BLaER1 (cell line): ENCODE data around the gene KRTAP4-7.
"Not testable (repeated sequence)": the region's sequence is repeated elsewhere in the genome, so short reads cannot be mapped to it uniquely, and the experiment has no call there.

Experiments used
- H3K27ac ChIP-seq: shearing (Covaris generic); formaldehyde crosslinking; 2 replicates; pipeline ENCODE4 v1.8.1; 2022
- H3K27me3 ChIP-seq: shearing (Covaris generic); formaldehyde crosslinking; 2 replicates; pipeline ENCODE4 v1.8.1; 2022
- H3K36me3 ChIP-seq: shearing (Covaris generic); formaldehyde crosslinking; 2 replicates; pipeline ENCODE4 v1.8.1; 2022
- H3K4me1 ChIP-seq: shearing (Covaris generic); formaldehyde crosslinking; 2 replicates; pipeline ENCODE4 v1.8.1; 2022
- H3K4me2 ChIP-seq: shearing (Covaris generic); formaldehyde crosslinking; 2 replicates; pipeline ENCODE4 v1.8.1; 2022
- H3K4me3 ChIP-seq: shearing (Covaris generic); formaldehyde crosslinking; 2 replicates; pipeline ENCODE4 v1.8.1; 2022
- H3K9ac ChIP-seq: shearing (Covaris generic); formaldehyde crosslinking; 2 replicates; pipeline ENCODE4 v1.8.1; 2022
- H3K9me3 ChIP-seq: shearing (Covaris generic); formaldehyde crosslinking; 2 replicates; pipeline ENCODE4 v1.8.1; 2022
- H4K20me1 ChIP-seq: shearing (Covaris generic); formaldehyde crosslinking; 2 replicates; pipeline ENCODE4 v1.8.1; 2022
- Cebpa-rat ChIP-seq: shearing (Covaris generic); IDR thresholded peaks from 2 replicates; pipeline ENCODE4 v1.8.1; 2022

KRTAP4-7 gene

DNA sequence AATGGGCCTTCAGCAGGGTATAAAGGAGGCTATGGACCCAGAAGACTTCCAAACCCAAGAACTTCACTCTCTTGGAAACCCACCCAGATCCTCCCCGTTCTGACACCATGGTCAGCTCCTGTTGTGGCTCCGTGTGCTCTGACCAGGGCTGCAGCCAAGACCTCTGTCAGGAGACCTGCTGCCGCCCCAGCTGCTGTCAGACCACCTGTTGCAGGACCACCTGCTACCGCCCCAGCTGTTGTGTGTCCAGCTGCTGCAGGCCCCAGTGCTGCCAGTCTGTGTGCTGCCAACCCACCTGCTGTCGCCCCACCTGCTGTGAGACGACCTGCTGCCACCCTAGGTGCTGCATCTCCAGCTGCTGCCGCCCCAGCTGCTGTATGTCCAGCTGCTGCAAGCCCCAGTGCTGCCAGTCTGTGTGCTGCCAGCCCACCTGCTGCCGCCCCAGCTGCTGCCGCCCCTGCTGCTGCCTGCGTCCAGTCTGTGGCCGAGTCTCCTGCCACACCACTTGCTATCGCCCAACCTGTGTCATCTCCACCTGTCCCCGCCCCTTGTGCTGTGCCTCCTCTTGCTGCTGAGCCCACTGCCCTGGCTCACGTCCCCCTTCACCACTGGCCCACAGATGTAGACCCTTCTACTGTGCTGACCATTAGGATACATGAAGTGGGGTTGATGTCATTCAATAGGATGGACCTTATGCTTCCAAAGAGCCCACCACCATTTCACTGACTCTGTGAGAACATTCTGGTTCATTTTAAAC is at the start of gene KRTAP4-7:
Gene KRTAP4-7, plus strand, starts transcription at position 51 of the 757 bp plus-strand sequence. Its CDS starts 57 bp downstream, at position 108.
- H3K4me1 ChIP-seq, H3K36me3 ChIP-seq, H3K4me2 ChIP-seq, H3K27me3 ChIP-seq, H3K4me3 ChIP-seq, H3K9ac ChIP-seq, H4K20me1 ChIP-seq, H3K9me3 ChIP-seq, H3K27ac ChIP-seq: not testable (repeated sequence)

DNA sequence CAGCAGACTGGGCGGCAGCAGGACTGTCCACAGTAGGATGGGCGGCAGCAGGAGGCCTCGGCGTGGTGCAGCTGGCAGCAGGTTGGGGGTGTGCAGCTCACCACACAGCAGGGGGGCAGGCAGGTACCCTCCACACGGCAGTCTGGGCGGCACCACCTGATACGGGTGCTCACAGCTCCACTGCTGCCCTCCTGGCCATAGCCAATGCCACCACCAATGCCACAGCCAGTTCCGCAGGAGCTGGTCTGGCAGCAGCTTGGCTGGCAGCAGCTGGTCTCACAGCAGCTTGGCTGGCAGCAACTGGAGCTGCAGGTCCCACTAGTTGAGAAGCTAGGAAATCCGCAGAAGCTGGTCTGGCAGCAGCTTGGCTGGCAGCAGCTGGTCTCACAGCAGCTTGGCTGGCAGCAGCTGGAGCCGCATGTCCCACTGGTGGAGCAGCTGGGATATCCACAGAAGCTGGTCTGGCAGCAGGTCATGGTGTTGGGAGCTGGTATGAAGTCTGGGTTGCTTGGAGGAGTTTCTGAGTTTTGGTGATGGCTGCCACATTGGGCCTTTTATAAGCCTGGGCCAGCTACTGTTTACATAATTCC is 49.5 kb upstream of the KRTAP4-7 start, which contains the start of gene KRTAP1-3:
Gene KRTAP1-3, minus strand, starts transcription at position 529 of the 590 bp plus-strand sequence. Its CDS starts 53 bp downstream, at position 476.
- not testable (repeated sequence) for H3K9ac ChIP-seq, H4K20me1 ChIP-seq, H3K36me3 ChIP-seq, H3K4me1 ChIP-seq, H3K4me2 ChIP-seq, H3K27me3 ChIP-seq, H3K9me3 ChIP-seq, H3K4me3 ChIP-seq, H3K27ac ChIP-seq

DNA sequence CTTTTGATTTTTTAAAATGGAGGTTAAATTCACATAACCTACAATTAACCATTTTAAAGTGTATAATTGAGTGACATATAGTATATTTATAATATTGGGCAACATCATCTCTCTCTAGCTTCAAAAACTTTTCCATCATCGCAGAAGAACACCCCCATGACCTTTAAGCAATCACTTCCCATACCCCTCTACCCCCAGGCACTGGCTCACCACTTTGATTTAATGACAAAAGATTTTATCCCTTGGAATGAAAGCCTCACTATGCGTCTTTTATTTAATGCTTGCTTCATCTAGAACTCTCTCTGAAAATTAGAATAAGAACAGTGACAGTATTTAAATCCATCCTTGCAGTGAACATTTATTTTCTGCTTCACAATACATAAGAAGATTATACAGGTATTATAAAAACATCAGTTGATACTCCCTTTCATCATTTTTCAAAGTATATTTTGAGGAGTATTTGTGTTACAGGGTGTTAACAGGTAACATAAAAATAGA is 46.0 kb upstream of the KRTAP4-7 start:
- Histone ChIP-seq H3K36me3 (no peaks in the 10 kb centered on the region), H3K9ac (no peak overlapping the region), H4K20me1 (no peaks in the 10 kb centered on the region), H3K9me3 (peaks cover 2% of the 10 kb centered on the region; the same call in 1 of the 2 replicates), H3K4me3 (no peak overlapping the region), H3K27ac (no peak overlapping the region), H3K27me3 (no peaks in the 10 kb centered on the region), H3K4me1 (no peaks in the 10 kb centered on the region), H3K4me2 (no peak overlapping the region)
- TF ChIP-seq Cebpa-rat: no peak

DNA sequence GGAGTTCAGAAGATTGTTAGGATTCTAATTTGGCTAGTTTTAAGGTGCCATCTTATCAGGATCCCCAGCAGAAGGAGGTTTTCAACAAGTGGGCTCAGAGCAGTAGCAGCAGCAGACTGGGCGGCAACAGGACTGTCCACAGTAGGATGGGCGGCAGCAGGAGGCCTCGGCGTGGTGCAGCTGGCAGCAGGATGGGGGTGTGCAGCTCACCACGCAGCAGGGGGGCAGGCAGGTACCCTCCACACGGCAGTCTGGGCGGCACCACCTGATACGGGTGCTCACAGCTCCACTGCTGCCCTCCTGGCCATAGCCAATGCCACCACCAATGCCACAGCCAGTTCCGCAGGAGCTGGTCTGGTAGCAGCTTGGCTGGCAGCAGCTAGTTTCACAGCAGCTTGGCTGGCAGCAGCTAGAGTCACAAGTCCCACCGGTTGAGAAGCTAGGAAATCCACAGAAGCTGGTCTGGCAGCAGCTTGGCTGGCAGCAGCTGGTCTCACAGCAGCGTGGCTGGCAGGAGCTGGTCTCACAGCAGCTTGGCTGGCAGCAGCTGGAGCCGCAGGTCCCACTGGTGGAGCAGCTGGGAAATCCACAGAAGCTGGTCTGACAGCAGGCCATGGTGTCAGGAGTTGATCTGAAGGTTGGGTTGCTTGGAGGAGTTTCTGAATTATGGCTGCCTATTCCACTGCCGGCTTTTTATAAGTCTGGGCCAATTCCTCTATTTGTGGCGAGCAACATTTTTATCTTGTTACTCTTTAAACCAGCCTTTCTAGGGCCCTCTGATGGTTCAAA is 43.0 kb upstream of the KRTAP4-7 start, which contains the start of gene KRTAP1-1:
Gene KRTAP1-1, minus strand, starts transcription at position 668 of the 789 bp plus-strand sequence. Its CDS starts 53 bp downstream, at position 615.
- H3K4me3 ChIP-seq, H4K20me1 ChIP-seq, H3K27me3 ChIP-seq, H3K27ac ChIP-seq, H3K9me3 ChIP-seq, H3K4me2 ChIP-seq, H3K36me3 ChIP-seq, H3K9ac ChIP-seq, H3K4me1 ChIP-seq: not testable (repeated sequence)

DNA sequence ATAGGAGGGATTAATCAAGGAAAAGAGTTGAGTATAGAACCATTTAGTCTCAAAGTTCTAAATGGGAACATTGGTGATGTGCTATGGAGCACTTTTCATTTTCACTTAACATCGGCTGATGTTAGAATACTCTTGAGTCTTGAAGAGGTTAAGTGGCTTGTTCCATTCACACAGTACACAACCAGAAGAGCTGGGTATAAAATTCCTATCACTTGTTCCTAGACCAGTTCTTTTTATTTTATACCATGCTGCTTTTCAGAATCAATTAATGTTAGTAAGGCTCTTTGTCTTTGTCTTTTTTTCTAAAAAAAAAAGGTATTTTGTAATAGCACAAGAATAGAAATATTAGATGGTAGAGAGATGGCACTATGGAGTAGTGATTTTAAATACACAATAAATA is 41.0 kb upstream of the KRTAP4-7 start:
- H3K4me2 ChIP-seq: no peak overlapping the region
- H3K27ac ChIP-seq: no peak overlapping the region
- peaks cover 9% of the 10 kb centered on the region; the same call in 1 of the 2 replicates for H3K9me3 ChIP-seq
- no peak overlapping the region for H3K4me3 ChIP-seq
- TF ChIP-seq Cebpa-rat: no peak
- no peaks in the 10 kb centered on the region for H3K27me3 ChIP-seq
- H3K4me1 ChIP-seq: no peaks in the 10 kb centered on the region
- H4K20me1 ChIP-seq: no peaks in the 10 kb centered on the region
- no peak overlapping the region for H3K9ac ChIP-seq
- no peaks in the 10 kb centered on the region for H3K36me3 ChIP-seq

DNA sequence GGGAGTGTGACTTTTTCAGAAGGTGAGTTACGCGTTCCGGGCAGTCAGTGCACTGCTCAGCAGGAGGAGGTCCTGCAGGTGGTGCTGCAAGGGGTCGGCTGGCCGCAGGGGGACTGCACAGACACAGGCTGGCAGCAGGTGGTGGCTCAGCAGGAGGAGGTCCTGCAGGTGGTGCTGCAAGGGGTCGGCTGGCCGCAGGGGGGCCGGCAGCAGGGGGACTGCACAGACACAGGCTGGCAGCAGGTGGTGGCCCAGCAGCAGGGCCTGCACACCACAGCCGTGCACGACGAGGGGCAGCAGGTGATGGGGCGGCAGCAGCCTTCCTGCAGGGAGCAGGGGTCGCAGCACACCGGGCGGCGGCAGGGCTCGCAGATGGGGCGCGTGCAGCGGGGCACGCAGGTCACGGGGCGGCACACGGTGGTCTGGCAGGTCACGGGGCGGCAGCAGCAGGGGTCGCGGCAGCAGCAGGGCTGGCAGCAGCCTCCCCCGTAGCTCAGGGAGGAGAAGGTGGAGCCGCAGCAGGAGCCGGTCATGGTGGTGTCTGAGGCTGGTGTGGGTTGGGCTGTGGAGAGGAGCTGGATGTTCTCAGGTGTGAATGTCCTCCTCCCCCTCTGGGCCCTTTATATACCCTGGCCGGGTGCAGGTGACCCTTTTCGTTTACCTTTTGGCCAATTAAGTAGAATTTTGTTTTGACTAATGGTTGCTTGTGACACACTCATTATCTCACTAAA is 37.0 kb upstream of the KRTAP4-7 start, which contains the start of gene KRTAP2-1:
Gene KRTAP2-1, minus strand, starts transcription at position 582 of the 731 bp plus-strand sequence. Its CDS starts 49 bp downstream, at position 533.
- H3K4me2 ChIP-seq, H4K20me1 ChIP-seq, H3K4me1 ChIP-seq, H3K27ac ChIP-seq, H3K9me3 ChIP-seq, H3K4me3 ChIP-seq, H3K36me3 ChIP-seq, H3K9ac ChIP-seq, H3K27me3 ChIP-seq: not testable (repeated sequence)

DNA sequence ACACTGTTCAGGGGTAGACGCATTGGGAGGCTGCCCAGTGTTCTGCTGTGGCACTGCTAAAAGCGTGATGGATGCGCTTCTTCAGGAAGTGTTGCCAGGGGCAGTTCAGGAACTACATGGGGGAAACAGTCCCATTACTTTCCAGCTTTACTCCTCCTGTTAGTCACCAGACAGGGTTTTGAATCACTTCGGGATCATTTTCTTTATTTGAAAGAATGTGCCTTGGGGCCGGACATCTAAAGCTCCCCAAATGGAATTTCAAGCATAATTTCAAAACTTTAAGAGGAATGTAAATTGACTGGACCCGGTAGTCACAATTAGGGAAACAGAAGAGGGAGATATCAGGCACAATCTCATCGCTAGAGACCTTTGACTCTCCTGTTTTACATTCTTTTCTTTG is 35.5 kb upstream of the KRTAP4-7 start:
- no peaks in the 10 kb centered on the region for H3K4me1 ChIP-seq
- H3K27ac ChIP-seq: no peak overlapping the region
- no peak overlapping the region for H3K9ac ChIP-seq
- H3K9me3 ChIP-seq: peaks cover 4% of the 10 kb centered on the region; the same call in 1 of the 2 replicates
- no peaks in the 10 kb centered on the region for H3K36me3 ChIP-seq
- no peak overlapping the region for H3K4me2 ChIP-seq
- H4K20me1 ChIP-seq: no peaks in the 10 kb centered on the region
- H3K27me3 ChIP-seq: no peaks in the 10 kb centered on the region
- H3K4me3 ChIP-seq: no peak overlapping the region
- no peak for TF ChIP-seq Cebpa-rat

DNA sequence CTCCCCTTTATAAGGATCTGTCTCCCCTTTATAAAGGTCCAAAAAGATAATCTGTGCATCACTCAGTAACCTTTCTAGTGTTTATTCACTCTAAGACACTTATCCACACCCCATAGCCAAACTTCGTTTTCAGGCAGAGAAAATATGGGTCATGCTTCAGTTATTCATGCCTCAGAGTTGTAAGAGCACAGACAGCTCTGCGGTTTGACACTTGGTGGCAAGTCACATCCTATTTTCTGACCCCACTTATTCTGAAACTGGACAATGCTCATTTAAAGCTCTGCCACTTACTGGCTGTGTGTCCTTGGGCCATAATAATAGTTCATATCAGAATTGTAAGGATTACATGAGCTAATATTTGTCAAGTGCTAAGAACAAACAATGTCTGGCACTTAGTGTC is 34.8 kb upstream of the KRTAP4-7 start:
- Histone ChIP-seq H3K9me3 (no peaks in the 10 kb centered on the region; the same call in 1 of the 2 replicates), H3K9ac (no peak overlapping the region), H3K27me3 (no peaks in the 10 kb centered on the region), H3K4me2 (no peak overlapping the region), H3K4me1 (no peaks in the 10 kb centered on the region), H3K27ac (no peak overlapping the region), H4K20me1 (no peaks in the 10 kb centered on the region), H3K36me3 (no peaks in the 10 kb centered on the region), H3K4me3 (no peak overlapping the region)
- TF ChIP-seq Cebpa-rat: no peak

DNA sequence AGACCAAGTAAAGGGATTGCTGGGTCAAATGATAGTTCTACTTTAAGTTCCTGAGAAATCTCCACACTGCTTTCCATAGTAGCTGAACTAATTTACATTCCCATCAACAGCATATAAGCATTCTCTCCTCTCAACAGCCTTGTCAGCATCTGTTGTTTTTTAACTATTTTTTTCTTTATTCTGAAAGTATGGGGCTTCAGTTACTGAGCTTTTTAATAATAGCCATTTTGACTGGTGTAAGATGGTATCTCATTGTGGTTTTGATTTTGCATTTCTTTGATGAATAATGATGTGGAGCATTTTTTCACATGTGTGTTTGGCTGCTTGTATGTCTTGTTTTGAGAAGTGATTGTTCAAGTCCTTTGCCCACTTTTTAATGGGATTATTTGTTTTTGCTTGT is 31.4 kb upstream of the KRTAP4-7 start:
- H3K27me3 ChIP-seq: no peaks in the 10 kb centered on the region
- H3K9ac ChIP-seq: no peak overlapping the region
- peaks cover 4% of the 10 kb centered on the region; the same call in 1 of the 2 replicates for H3K9me3 ChIP-seq
- no peaks in the 10 kb centered on the region for H3K36me3 ChIP-seq
- H3K4me2 ChIP-seq: no peak overlapping the region
- no peak overlapping the region for H3K27ac ChIP-seq
- no peak overlapping the region for H3K4me3 ChIP-seq
- no peak for TF ChIP-seq Cebpa-rat
- no peaks in the 10 kb centered on the region for H4K20me1 ChIP-seq
- no peaks in the 10 kb centered on the region for H3K4me1 ChIP-seq
